Stimulated activated CD8-positive, alpha-beta memory T cell treated with anti-CD3 and anti-CD28 coated beads, Interleukin-2, amount 100 ng/mL, for 48 hours (primary cell): ENCODE results near the gene TCOF1.

Experiments
- DNase-seq, 2 donors: peaks; one replicate each; pipeline ENCODE4 v3.0.0-alpha.2; 2020; ENCODE audit warnings: low read depth in 2 of 2

Gene TCOF1

DNA sequence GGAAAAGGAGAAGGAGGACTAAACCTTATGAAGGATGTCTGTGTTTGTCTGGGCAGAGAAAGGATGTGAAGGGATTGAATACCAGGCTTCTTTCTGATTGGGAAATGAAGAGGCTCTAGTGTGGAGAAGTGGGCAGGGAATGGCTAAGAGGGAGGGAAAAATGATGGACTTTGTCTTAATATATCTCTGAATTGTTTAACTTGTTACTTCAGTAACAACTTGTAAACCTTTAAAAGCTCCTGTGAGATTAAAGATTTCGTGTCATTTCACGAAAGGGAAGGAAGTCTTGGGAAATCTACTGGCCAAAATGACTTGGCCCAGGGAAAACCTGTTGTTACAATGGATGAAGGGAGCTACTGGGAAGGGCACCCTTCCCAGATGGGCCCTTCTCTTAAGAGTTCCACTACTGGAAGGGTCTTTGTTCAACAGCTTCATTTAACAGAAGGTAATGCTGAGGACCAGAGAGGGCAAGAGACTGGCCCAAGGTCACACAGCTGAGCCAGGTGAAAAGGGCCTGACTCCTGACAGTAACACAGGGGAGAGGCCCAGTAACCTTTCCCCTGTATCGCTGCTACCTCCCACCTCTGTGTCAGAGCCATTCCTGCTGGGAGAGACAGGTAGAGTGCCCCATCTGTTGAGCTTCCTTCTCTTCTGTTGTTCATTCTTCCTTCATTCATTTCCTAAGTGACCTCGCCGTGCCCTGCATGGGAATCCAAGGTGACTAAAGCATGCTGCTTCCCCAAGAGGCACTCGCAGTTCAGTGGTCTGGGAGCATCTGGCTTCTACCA, 5.1 kb upstream of the TCOF1 start:
- no peak for DNase-seq

DNA sequence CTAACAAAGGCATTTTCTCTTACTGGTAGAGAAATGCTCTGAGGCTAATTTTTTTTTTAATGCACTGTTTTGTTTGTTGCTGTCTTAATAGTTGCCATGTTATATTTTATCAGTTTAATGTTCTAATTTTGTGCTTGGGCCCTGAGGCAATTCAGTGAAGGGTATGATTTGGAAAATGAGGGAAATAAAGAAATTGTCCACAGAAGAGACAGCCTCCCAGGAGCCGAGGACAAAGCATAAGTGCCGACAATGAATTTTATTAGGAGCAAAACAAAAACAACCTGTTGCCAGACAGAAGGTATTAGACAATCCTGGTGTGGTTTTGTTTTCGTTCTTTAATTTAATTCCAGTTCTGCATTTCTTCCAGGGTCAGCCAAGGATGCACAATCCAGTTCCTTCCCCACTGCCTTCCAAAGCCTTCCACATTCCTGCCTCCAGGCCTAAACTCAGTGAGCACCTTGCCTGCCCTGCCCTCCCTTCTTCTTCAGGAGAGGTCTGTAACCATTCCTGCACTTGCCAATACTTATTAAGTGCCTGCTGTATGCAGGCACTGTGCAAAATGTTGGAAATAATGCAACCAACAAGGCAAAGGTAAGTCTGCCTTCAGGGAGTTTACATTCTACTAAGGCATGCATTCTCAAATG, 4.3 kb upstream of the TCOF1 start:
- no peak for DNase-seq

- DNase-seq, result no peak
These were observed 1.7 kb upstream of the TCOF1 start for GRCh38 chr5:150355791-150356190.

GRCh38 chr5:150356575-150357294, 762 bp upstream of the TCOF1 start:
- DNase-seq, result no peak

DNA sequence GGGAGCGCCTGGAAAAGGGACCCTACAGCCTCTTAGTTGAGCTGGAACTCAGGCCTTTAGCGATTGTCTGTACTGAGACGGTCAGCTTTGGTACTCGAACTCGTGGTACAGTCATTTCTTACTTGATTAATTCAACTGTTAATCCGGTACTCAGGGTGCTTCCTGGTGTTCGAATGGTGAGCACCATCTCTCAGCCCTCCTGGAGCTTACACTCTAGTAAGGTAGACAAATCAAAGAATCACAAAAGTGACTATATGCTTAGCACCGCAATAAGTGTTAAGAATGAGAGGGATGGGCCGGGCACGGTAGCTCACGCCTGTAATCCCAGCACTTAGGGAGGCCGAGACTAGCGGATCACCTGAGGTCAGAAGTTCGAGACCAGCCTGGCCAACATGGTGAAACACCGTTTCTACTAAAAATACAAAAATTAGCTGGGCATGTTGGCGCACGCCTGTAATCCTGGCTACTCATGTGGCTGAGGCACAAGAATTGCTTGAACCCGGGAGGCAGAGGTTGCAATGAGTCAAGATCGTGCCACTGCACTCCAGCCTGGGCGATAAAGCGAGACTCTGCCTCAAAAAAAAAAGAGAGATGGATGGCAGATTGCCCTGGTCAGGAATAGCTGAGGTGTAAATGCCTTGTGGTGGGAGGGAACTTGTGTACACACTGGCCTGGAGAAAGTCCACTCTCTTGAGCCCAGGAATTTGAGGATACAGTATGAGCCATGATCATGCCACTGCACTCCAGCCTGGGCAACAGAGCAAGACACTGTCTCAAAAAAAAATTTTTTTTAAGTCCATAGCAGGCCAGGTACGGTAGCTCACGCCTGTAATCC, 981 bp downstream of the TCOF1 start:
- no peak for DNase-seq

DNA sequence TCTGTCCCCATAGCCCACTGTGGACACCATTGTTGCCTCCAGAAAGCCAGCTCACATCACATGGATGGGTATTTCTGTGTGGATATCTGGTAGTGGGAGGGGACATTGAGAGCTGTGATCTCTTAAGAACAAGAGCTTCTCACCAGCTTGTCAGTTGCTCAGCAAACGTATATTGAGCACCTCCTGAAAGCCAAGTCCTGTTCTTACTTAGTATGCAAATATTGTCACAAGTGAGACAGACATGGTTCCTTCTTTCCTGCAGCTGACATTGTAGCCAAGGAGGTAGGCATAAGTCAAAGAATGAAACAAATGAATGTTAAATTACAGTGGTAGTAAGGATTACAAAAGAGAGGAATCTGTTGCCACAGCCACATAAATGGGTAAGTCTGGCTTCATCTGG, 3.8 kb downstream of the TCOF1 start:
- no peak for DNase-seq

DNA sequence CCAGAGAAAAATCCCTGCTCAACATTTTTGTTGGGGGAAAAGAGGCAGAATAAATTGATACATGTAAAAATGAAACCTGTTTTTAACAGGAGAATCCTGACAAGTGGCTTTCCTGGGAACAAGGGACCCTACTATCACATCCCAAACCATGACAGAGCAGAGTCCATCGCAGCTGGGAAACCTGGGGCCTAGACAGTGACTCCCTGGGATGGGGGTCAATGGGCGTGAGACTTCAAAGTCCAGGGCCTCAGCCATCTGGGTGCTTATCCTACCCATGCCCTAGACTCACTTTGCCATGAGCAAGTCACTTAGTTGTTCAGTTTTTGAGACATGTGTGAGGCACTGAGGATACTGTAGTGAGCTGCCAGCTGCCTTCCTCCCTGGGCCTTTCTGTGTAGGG, 5.7 kb downstream of the TCOF1 start:
- no peak for DNase-seq

GRCh38 chr5:150364004-150364403, 6.5 kb downstream of the TCOF1 start:
- no peak for DNase-seq

DNA sequence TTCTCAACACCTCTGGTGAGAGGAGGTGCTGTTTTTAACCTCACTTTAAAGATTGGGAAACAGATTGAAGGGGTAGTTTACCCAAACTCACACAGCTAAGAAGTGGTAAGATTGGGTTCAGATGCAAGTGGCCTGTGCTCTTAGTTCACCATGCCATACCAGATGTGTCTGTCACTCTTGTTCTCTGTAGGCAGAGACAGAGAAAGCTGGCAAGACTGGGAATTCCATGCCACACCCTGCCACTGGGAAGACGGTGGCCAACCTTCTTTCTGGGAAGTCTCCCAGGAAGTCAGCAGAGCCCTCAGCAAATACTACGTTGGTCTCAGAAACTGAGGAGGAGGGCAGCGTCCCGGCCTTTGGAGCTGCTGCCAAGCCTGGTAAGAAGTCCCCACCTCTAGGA, 11.0 kb downstream of the TCOF1 start:
- DNase-seq, result no peak

DNA sequence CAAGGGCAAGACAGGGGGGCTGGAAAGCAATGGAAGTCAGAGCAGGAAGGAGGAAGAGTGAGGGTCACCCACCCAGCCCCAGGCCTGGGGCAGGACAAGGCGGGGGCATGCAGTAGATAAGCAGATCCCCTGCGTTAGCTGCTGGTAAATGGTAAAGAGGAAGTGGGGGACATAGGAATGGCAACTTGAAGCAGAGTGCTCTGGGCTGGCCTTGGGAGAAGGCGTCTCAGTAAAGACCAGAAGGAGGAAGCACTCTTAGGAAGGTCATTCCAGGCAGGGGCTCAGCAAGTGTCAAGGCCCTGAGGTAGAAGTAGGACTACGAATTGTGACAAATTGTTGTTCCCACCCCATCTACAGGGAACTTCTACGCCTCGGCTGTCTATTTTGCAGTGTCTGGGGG, 15.1 kb downstream of the TCOF1 start:
- no peak for DNase-seq

DNA sequence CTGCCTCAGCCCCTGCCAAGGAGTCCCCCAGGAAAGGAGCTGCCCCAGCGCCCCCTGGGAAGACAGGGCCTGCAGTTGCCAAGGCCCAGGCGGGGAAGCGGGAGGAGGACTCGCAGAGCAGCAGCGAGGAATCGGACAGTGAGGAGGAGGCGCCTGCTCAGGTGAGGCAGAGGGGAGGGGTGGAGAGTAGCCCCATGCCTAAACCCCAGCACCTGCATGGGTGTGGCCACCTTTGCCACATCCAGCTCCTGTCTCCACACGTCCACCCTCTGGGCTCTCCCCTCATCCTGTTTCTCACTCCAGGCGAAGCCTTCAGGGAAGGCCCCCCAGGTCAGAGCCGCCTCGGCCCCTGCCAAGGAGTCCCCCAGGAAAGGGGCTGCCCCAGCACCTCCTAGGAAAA, 17.2 kb downstream of the TCOF1 start:
- no peak for DNase-seq

DNA sequence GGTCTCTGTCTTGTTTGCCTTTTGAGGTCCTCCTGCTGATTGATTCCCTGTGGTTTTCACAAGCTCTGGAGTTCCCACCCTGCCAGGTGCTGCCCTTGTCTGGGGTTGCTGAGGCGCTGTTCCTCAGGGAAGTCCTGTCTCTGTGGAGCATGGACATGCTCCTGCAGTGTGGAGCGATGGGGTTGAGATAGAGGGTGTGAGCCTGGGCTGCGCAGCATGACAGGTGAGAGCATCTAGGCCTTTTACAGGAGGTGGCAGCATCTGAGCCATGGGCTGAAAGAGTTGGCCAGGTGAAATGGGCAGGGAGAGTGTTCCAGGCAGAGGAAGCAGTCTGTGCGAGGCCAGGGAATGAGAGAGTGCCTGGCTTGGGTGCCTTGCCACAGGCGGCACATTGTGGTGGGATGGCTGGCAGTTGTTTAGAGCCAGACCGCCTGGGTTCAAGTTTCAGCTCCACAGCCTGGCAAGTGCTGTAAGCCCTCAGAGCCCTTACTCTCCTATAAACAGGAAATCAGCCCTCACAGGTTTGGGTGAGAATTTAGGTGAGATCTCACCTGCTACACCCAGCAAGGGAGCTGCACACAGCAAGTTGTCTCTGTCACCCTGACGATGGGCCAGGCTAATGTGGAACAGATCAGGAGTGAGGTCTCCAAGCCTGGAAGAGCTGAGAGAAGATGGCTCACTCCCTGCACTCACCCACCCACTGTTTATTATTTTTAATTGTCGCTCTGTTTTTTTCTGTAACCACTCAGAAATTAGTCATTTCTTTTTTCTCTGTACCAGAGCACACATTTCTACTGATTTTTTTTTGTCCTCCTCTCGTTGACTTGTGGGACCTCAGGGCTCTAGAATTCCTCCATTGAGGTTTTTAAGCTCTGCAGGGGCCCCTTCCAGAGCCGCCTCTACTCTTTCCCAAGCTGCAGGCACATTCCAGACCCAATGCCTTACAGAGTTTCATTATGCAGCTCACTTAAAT, 19.6 kb downstream of the TCOF1 start:
- DNase-seq, result no peak

GRCh38 chr5:150377964-150378694, 20.6 kb downstream of the TCOF1 start:
- no peak for DNase-seq

GRCh38 chr5:150384701-150385100, 27.2 kb downstream of the TCOF1 start:
- DNase-seq, result no peak

DNA sequence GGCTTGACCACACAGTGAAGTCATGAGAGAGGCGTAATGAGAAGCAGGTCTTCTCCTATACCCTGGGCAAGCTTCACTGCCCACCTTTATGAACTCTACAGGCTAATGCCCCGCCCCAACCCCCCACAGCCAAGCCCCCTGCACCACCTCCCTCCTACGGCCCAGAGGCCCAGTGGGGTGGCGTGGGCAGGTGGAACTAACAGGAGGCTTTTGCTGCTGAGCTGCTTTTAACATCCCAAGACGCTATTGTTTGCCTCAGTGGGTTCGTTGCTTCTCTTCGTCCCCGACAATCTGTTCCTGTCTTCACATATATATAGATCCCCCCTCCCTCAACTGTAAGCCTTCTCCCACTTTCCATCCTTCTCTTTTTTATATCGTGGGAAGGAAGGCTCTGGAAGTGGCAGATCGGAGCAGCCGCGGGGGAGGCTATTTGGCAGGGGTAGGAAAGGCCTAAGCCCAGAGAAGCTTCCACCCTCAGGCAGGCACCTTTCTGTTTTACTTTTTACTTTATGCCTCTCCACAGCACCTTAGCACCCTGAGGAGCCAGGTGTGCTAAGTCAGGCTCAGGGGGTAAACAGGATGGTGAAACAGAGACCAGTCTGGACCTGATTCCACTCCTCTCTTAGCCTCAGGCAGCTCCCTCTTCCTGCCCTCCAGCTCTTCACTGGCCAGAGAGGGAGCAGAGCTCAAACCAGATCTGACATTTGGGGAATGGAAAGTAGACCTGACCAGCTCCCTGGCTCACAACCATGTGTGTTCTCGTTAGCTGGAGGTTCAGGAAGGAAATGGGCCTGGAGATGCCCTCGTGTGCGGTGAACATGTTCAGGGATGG, 28.7 kb downstream of the TCOF1 start:
- no peak for DNase-seq

- no peak for DNase-seq
These were observed 32.2 kb downstream of the TCOF1 start for GRCh38 chr5:150389531-150390266.

DNA sequence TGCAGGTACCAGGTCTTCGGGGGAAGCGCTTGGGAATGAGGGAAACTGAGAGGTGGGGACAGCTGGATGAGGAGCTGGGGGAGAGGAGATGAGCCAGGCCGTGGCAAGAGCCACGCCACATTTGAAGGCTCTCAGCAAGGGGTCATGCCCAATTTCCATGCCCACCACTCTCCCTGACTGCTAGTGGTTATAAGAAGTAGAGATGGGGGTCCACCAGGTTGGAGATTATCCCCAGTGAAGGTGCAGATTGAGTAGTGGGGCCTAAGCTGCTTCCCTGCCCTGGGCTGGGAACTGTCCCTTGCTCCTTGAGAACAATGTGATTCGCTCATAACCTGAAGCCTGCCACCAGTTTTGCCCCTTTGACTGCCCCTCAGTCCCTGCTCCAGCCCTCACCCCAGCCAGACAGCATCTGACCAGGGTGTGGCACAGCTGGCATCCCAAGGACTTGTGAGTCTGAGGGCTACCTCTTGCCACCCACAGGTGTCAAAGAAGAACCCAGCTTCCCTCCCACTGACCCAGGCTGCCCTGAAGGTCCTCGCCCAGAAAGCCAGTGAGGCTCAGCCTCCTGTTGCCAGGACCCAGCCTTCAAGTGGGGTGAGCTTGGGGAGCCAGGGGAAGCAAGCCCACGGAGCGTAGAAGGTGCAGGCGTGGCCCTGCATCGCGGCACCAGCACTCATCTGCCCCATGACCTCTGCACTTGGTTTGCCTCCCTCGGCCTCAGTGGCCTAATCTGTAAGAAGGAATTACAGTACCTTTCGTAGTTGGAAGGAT, 33.8 kb downstream of the TCOF1 start:
- no peak for DNase-seq

DNA sequence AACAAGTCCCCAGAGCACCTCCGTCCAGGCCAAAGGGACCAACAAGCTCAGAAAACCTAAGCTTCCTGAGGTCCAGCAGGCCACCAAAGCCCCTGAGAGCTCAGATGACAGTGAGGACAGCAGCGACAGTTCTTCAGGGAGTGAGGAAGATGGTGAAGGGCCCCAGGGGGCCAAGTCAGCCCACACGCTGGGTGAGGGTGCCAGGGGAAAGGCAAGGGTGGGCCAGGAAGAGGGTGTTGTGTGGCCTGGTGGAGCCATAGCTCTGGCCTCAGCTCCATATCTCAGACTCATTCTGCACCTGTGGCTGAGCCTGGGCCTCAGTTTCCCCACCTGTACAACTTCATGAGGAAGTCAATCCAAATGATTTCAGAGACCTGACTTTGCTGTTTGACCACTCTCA, 34.5 kb downstream of the TCOF1 start:
- DNase-seq, result no peak
